ENCODE measurements around the gene PFKFB2.

The PFKFB2 gene

DNA sequence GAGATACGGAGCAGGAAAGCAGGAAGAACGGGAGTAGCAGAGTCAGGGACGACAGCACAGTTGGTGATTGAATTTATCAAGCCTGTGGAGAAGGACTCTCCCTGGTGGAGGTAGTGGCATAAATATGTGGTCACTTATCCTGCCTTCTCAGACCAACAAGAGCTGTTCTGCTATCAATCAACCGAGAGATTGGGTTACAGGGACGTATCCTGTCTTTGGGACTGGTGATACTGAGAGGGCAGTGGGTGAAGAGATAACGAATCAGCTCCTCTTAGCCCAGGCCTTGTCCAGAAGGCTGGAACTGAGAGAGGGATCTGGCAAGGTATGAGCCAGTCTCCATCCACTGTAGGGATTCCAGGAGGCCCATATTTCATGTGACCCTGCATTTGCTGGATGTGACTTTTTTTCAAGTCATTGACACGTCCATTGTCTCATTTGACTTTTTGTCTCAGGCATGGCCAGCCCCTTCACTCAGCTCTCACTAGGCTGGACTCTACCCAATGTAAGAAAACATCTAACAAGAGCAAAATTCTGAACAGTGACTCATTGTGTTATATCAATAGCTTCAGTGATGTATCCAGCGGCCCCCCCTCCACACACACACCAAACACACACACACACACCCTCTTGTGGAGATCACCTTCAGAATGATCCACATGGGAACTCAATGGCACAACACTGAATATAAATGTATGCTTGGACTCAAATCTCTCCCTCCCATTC lies 31.8 kb upstream of the PFKFB2 start:
- peak in 1 of 10 donors; percentile 23 for DNase-seq
- intact Hi-C loops (cut with DNase I), result no loop called here

DNA sequence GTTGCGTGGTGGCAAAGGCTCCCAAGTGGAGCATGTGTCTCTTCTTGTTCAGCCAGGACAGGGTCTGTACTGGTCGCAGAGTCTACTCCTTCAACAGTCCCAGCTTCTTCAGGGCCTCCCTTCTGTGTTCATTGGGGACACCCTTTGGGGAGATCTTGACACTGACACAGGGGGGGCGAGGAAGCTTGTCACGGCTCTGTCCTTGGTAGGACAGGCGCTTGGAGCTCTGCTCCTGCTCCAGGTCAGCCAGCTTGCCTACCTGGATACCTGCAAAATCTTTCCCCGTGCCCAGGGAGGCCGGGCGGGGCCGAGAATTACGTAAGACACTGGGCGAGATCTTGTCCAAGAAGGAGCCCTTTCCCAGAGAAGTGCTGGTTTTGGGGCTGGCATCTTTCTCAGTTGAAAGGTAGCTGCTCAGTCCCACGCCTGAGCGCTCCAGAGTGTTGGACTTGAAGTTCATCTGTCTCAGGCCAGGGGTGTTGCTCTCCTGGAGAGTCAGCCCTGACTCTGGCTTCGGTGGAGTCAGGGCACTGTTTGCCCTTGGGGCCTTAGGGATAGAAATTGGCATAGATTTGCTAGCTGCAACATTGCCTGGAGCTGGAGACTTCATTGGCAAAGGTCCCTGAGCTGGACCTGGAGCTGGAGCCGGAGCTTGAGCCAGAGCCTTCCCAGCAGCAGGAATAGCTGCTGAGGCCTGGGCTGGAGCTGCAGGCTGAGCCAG lies 31.0 kb upstream of the PFKFB2 start:
- DNase-seq, result no peak
- intact Hi-C loops (cut with DNase I), result no loop called here

DNA sequence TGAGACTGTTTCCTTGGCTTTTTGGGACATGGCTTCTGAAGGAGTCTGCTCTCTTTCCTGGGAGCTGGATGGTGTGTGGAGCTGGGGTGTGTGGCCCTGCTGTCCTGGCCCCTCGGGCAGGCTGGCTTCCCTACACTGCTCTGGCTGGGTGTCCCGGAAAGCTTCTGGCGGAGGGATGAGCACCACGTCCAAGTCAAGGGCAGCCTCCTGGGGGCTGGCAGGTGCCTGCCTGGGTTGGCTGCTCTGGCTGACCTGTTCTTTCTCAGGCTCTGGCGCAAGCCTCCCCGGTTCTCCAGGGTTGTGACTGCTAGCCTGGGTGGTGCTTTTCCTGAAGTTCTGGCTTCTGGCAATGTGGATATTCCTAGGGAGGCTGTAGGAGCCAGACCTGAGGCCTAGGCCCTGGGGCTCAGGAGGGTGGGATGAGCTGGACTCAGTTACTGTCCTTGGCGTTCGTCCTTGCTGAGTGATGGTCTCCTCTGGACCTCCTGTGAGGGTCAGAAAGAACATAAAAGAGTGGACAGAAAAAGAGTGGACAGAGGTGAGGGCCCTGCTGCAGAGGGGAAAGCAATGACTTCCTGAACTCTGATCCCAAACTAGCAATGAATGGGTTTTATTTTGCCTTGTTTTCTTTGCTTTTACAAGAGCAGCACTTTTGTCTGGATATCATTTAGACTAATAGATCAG lies 29.9 kb upstream of the PFKFB2 start:
- intact Hi-C loops (cut with DNase I), result no loop called here
- no peak for DNase-seq

DNA sequence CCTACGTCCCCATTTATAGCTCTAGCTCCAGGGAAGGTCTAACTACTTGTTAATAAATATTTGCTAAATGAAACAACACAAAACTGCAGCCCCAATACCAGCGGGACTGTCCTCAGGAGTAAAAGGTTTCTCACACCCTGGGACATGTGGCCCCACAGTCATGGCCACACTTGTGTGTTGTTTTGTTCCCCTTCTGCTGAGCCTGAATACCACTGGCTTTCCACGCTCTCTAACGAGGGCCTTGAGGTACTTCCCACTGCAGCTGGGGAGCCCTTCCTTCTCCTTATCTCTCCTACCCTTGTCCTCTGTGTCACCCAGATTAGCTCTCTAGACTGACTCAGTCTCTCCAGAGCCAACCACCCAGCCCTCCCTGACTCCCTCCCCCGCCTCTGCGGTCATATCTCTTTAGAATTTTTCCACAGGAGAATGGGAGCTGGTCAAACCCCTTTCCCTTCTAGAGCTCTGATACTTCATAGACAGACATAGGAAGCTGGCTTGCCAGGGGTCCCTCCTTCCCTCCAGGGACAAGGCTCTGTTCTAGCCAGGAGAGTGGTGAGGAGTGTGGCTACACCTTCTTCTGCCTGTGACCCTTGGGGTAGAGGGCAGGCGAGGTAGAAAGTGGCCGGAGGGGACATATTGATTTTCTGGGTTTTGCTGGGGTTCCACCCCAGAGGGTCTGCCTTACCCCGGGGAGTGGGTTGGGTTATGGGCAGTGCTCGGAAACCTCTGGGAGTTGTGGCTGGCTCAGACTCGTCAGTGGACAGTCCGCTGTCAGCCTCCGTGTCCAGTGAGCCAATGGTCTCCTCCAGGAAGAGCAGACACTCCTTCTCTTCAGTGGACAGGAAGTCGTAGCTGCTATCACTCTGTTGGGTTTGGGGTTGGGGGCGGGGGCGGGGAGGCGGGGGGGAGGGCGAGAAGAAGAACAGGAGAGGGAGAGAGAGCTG lies 28.6 kb upstream of the PFKFB2 start:
- intact Hi-C loops (cut with DNase I), result no loop called here
- no peak for DNase-seq

DNA sequence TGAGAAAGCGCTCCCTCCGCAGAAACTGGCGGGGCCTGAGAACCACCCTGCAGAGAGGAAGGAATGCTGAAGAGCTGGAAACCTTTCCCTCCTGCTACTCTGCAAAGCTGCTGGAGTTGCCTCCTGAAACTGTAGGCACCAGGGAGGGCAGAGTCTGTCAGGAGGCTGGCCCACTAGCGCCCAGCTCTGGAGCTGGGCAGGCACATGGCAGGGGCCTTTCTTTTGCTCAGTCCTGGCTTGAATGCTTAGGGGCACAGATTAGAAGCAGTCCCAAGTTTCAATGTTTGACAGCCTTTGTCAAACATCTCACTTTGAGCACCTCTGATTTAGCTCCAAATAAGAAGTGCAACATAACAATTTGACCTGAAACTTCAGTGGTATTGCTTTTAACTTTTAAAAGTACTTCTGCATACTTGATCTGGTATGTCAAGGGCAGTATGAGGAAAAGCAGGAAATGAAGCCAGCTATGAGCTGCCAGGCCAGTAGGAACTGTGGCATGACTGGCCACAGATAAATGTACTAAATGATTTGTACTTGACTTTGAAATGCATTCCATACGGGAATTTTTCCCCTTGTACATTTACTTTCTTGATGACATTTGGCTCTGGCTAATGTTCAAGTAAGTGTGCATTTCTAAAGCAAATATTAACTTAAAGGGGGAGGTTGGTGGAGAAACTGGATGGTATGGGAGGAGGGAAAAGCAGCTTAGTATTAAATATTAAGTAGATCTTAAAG lies 27.8 kb upstream of the PFKFB2 start:
- DNase-seq, result no peak
- intact Hi-C loops (cut with DNase I), result no loop called here

GRCh38 chr1:207026104-207026534 lies 27.0 kb upstream of the PFKFB2 start:
- DNase-seq, result no peak
- intact Hi-C loops (cut with DNase I), result no loop called here

- intact Hi-C loops (cut with DNase I), result no loop called here
- DNase-seq, result no peak
Measured at GRCh38 chr1:207027206-207027777, 25.8 kb upstream of the PFKFB2 start.

DNA sequence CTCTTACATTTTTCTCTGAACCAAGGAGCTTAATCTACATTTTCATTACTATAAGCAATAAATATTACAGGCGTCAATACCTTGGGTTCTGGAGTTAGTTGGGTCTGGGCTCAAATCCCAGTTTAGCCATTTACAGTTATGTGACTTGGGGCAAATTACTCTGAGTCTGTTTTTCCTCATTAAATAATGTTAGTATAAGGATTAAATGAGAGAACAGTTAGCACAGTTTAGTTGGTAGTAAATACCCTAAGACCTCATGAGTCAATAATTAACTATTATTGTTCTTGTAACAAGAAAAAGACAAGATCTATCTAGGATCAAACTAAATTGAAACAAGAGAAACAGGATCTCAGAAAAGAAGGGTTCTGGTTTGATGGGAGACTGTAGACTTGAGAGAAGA lies 25.2 kb upstream of the PFKFB2 start:
- DNase-seq, result no peak
- intact Hi-C loops (cut with DNase I), result no loop called here

GRCh38 chr1:207028884-207029650 lies 24.0 kb upstream of the PFKFB2 start:
- intact Hi-C loops (cut with DNase I), result no loop called here
- DNase-seq, result no peak

GRCh38 chr1:207029701-207030521 lies 23.2 kb upstream of the PFKFB2 start:
- DNase-seq, result no peak
- intact Hi-C loops (cut with DNase I), result no loop called here

DNA sequence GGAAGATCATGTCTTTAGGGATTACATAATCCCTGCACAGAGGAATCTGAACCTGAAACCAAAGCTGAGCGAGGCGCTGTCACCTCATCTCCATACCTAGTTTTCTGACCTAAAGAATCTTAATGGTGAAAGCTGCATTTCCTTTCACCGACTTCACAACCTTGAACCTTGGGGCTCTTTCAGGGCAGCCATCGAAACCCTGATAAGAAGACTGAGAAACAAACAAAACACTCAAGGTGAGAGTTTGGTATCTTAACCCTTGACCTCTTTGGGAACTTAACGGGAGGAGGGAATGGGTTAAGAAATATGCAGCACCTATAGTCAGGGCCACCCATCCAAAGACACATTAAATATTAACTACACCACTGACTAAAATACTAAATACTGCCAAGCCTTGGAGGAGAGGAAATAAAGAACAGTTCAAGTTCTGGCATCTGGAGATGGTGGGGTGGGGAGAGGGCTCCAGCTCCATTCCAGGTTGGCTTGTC lies 22.5 kb upstream of the PFKFB2 start:
- intact Hi-C loops (cut with DNase I), result no loop called here

GRCh38 chr1:207031016-207031415 lies 22.1 kb upstream of the PFKFB2 start:
- no peak for DNase-seq
- intact Hi-C loops (cut with DNase I), result no loop called here

More for the DNA sequence above, 22.5 kb upstream of the PFKFB2 start:
- no peak for DNase-seq

GRCh38 chr1:207031632-207032264 lies 21.3 kb upstream of the PFKFB2 start:
- intact Hi-C loops (cut with DNase I), result no loop called here

DNA sequence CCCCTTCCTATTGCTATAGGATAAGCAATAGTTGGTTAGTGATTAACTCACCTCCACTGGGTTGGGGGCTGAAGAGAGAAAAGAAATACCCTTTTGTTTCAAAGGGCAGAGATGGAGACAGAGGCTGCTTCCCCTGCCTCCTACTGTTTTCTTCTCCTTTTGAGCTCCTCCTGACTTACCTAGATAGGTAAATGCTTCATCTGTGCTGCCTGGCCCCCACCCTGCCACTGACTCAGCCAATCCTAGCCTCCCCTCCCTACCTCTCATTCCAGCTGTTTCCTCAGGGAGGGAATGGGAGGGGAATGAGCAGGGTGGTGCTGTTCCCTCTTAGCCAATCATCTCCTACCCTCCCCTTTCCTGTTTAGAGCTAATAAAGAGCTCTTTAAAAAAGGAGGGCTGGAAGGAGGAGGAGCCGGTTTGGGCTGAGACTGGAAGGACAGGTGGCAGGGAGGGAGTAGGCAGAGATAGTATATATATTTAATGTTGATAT lies 20.5 kb upstream of the PFKFB2 start, which contains the start of gene C1orf116:
C1orf116 (minus strand) TSS at position 229 of the 490 bp plus-strand sequence. CDS start 5,158 bp downstream, outside the sequence.
- no peak for DNase-seq
- intact Hi-C loops (cut with DNase I), result no loop called here

More at GRCh38 chr1:207031632-207032264, 21.3 kb upstream of the PFKFB2 start:
- no peak for DNase-seq

- intact Hi-C loops (cut with DNase I), result no loop called here
- no peak for DNase-seq
Measured at GRCh38 chr1:207033302-207033701, 19.8 kb upstream of the PFKFB2 start.

DNA sequence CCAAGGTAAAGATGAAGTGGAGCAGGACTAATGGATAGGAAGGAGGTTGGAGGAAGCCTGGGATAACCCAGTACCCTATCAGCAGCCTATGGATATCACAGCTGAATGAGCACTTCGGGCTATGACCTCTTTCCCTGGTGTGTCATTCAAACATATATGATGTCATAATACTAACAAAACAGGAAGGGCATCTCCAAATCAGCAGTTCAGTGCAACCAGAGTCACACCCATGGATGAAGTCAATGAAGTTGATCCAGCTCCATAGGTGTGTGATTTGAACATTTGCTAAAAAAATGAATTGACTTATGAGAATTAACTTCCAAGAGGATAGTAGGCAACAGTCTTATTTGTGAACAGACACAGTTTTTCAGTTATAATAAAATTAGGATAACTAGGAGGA lies 18.9 kb upstream of the PFKFB2 start:
- intact Hi-C loops (cut with DNase I), result no loop called here
- DNase-seq, result no peak

DNA sequence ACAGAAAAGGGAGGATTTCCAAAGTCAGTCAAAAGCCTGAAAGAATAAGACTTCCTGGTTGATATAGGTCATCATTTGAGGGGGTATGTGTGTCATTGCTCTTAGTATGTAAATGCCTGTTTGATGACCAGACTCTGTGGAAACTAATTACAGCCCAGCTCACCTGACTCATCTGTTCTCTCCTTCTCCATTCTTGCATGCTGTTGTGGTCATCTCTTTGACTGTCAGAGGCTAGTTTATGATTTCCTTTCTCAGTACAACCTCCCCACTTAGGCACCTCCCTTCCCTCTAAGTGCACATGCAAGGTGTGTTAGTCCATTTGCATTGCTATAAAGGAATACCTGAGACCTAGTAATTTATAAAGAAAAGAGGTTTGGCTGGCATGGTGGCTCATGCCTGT lies 18.1 kb upstream of the PFKFB2 start:
- intact Hi-C loops (cut with DNase I), result no loop called here

More for the DNA sequence above, 18.1 kb upstream of the PFKFB2 start:
- DNase-seq, result no peak

All from posterior cingulate gyrus (tissue), 11 donors.